IMR-90 (cell line): Measurements from ENCODE around the gene HNRNPA1L2. TPM values are rescaled to one million over a fixed set of nuclear protein-coding genes. Genes with fewer than 3 reads are reported as not detected.

ENCODE experiments used
- ATAC-seq: fragments of 200-7000 bp; cut with Tn5 transposase; 2 replicates; pipeline ENCODE4 v1.9.1; 2020; ENCODE audit warnings: low read depth, mild to moderate bottlenecking, moderate library complexity
- BruUV-seq: library from RNA; stranded (reverse); fragments of 400-500 nt; replicated peaks from 2 replicates; lab custom pipeline; 2021; lab: Mats Ljungman, UMichigan
- CTCF ChIA-PET: fragments of 300-600 bp; formaldehyde crosslinking; extraction: SDS; loops from one replicate; lab custom pipeline; 2021; ENCODE audit warnings: antibody characterized with exemption; lab: Yijun Ruan, JAX
- POLR2A ChIA-PET: fragments of 300-600 bp; sonication (Branson Sonifier 250); formaldehyde crosslinking; loops from one replicate; lab custom pipeline; 2022; ENCODE audit warnings: antibody characterized with exemption; ENCODE audit not compliant: unreplicated experiment; lab: Charles Lee
- DNase-seq: peaks from one replicate; pipeline ENCODE4 v3.0.0; 2013
- H2AFZ ChIP-seq: replicated peaks from 2 replicates; pipeline ENCODE3; 2013; ENCODE audit warnings: low read length, mild to moderate bottlenecking; ENCODE audit not compliant: poor library complexity
- H2AK5ac ChIP-seq: 2 replicates; pipeline ENCODE4 v1.6.1; 2013; ENCODE audit warnings: low read depth, low read length, inconsistent platforms
- H2AK9ac ChIP-seq: replicated peaks from 2 replicates; pipeline ENCODE3; 2013; ENCODE audit warnings: mild to moderate bottlenecking, low read depth, low read length, moderate library complexity; ENCODE audit not compliant: poor library complexity
- H2BK120ac ChIP-seq: 2 replicates; pipeline ENCODE4 v1.6.1; 2013; ENCODE audit warnings: low read depth, low read length, inconsistent platforms
- H2BK15ac ChIP-seq: 3 replicates; pipeline ENCODE4 v1.6.1; 2013; ENCODE audit warnings: low read depth, low read length, inconsistent platforms
- H2BK20ac ChIP-seq: 2 replicates; pipeline ENCODE4 v1.6.1; 2013; ENCODE audit warnings: low read depth, mild to moderate bottlenecking, inconsistent platforms, low read length, moderate library complexity
- H2BK5ac ChIP-seq: 2 replicates; pipeline ENCODE4 v1.6.1; 2013; ENCODE audit warnings: mild to moderate bottlenecking, low read depth, low read length, inconsistent platforms; ENCODE audit not compliant: poor library complexity, severe bottlenecking
- H3K14ac ChIP-seq: replicated peaks from 2 replicates; pipeline ENCODE4 v1.6.1; 2013; ENCODE audit warnings: low read depth, low read length, inconsistent platforms
- H3K18ac ChIP-seq: 2 replicates; pipeline ENCODE4 v1.6.1; 2013; ENCODE audit warnings: low read depth, low read length, control low read depth
- H3K23ac ChIP-seq: 2 replicates; pipeline ENCODE4 v1.6.1; 2013; ENCODE audit warnings: low read depth, low read length, inconsistent platforms
- H3K27ac ChIP-seq: 2 replicates; pipeline ENCODE4 v1.5.1; 2013; ENCODE audit warnings: mild to moderate bottlenecking, control low read depth, low read length; ENCODE audit not compliant: insufficient read depth
- H3K27me3 ChIP-seq: 2 replicates; pipeline ENCODE4 v1.6.1; 2013; ENCODE audit warnings: low read length; ENCODE audit not compliant: control insufficient read depth, insufficient read depth
- H3K36me3 ChIP-seq: 2 replicates; pipeline ENCODE4 v1.6.1; 2013; ENCODE audit warnings: low read length, mixed read lengths; ENCODE audit not compliant: control insufficient read depth, insufficient read depth
- H3K4ac ChIP-seq: 2 replicates; pipeline ENCODE4 v1.6.1; 2013; ENCODE audit warnings: low read depth, low read length, inconsistent platforms
- H3K4me1 ChIP-seq: 2 replicates; pipeline ENCODE4 v1.6.1; 2013; ENCODE audit warnings: low read length, mixed read lengths; ENCODE audit not compliant: control insufficient read depth, insufficient read depth
- H3K4me2 ChIP-seq: 2 replicates; pipeline ENCODE4 v1.6.1; 2013; ENCODE audit warnings: low read depth, mild to moderate bottlenecking, control low read depth, low read length, moderate library complexity
- H3K4me3 ChIP-seq: 2 replicates; pipeline ENCODE4 v1.5.1; 2013; ENCODE audit warnings: low read depth, mild to moderate bottlenecking, control low read depth, low read length, moderate library complexity; ENCODE audit not compliant: insufficient read depth
- H3K56ac ChIP-seq: 2 replicates; pipeline ENCODE4 v1.6.1; 2013; ENCODE audit warnings: low read length, inconsistent platforms; ENCODE audit not compliant: insufficient read depth; ENCODE audit errors: extremely low read depth
- H3K79me1 ChIP-seq, 2 experiments: 2 replicates each; pipeline ENCODE4 v1.6.1; 2013; ENCODE audit warnings: low read length in 2 of 2, inconsistent platforms in 1 of 2, low read depth in 1 of 2
- H3K9ac ChIP-seq: 2 replicates; pipeline ENCODE4 v1.6.1; 2013; ENCODE audit warnings: low read depth, low read length, control low read depth
- H3K9me1 ChIP-seq: 2 replicates; pipeline ENCODE4 v1.6.1; 2013; ENCODE audit warnings: low read length, inconsistent platforms; ENCODE audit not compliant: insufficient read depth
- H3K9me3 ChIP-seq: 2 replicates; pipeline ENCODE4 v1.6.1; 2013; ENCODE audit warnings: low read length; ENCODE audit not compliant: control insufficient read depth, insufficient read depth
- H4K20me1 ChIP-seq: 2 replicates; pipeline ENCODE4 v1.6.1; 2013; ENCODE audit warnings: low read length, inconsistent platforms; ENCODE audit not compliant: insufficient read depth
- H4K5ac ChIP-seq: 2 replicates; pipeline ENCODE4 v1.6.1; 2013; ENCODE audit warnings: mild to moderate bottlenecking, low read depth, low read length, control low read depth
- H4K8ac ChIP-seq, 2 experiments: 2 replicates each; pipeline ENCODE4 v1.6.1; 2013; ENCODE audit warnings: low read depth in 2 of 2, low read length in 2 of 2, control low read depth in 1 of 2, inconsistent platforms in 1 of 2
- H4K91ac ChIP-seq: 2 replicates; pipeline ENCODE4 v1.6.1; 2013; ENCODE audit warnings: low read depth, low read length, inconsistent platforms; ENCODE audit not compliant: insufficient read depth
- BHLHE40 ChIP-seq: fragments of 150-350 bp; IDR thresholded peaks from 2 replicates; pipeline ENCODE4 v1.6.1; 2016; ENCODE audit warnings: mild to moderate bottlenecking, low read depth, low read length
- CEBPB ChIP-seq: IDR thresholded peaks from 2 replicates; pipeline ENCODE4 v1.6.1; 2012; ENCODE audit warnings: low read depth, low read length, improper control_type of control experiment
- CHD1 ChIP-seq: IDR thresholded peaks from 2 replicates; pipeline ENCODE4 v1.6.1; 2012; ENCODE audit warnings: low read depth, low read length, improper control_type of control experiment
- CTCF ChIP-seq: conservative IDR thresholded peaks from 2 replicates; pipeline ENCODE4 v1.5.1; 2012; ENCODE audit warnings: mild to moderate bottlenecking, low read depth, low read length, improper control_type of control experiment
- MAFK ChIP-seq: IDR thresholded peaks from 2 replicates; pipeline ENCODE4 v1.6.1; 2012; ENCODE audit warnings: low read depth, low read length, improper control_type of control experiment
- MAZ ChIP-seq: IDR thresholded peaks from 2 replicates; pipeline ENCODE4 v1.6.1; 2012; ENCODE audit warnings: low read depth, mild to moderate bottlenecking, low read length, improper control_type of control experiment, moderate library complexity, borderline replicate concordance
- MXI1 ChIP-seq: IDR thresholded peaks from 2 replicates; pipeline ENCODE4 v1.6.1; 2012; ENCODE audit warnings: low read depth, mild to moderate bottlenecking, low read length, moderate library complexity, borderline replicate concordance
- NFE2L2 ChIP-seq: fragments of 150-350 bp; IDR thresholded peaks from 2 replicates; pipeline ENCODE4 v1.6.1; 2016; ENCODE audit warnings: low read depth, mild to moderate bottlenecking, low read length
- RAD21 ChIP-seq: IDR thresholded peaks from 2 replicates; pipeline ENCODE4 v1.6.1; 2012; ENCODE audit warnings: low read length, improper control_type of control experiment
- RCOR1 ChIP-seq: IDR thresholded peaks from 2 replicates; pipeline ENCODE4 v1.6.1; 2012; ENCODE audit warnings: mild to moderate bottlenecking, low read length, improper control_type of control experiment; ENCODE audit not compliant: insufficient replicate concordance
- RFX5 ChIP-seq: IDR thresholded peaks from 2 replicates; pipeline ENCODE4 v1.8.0; 2012; ENCODE audit warnings: low read depth, mild to moderate bottlenecking, low read length, moderate library complexity
- SMC3 ChIP-seq: fragments of 150-350 bp; IDR thresholded peaks from 2 replicates; pipeline ENCODE4 v1.6.1; 2016; ENCODE audit warnings: low read depth, mild to moderate bottlenecking, antibody characterized with exemption, low read length, moderate library complexity
- dilution Hi-C: fragments of 300-500 bp; cut with HindIII; formaldehyde crosslinking; loops from one replicate; pipeline ENCODE4 v1.14.3; 2018; ENCODE audit warnings: low sequenced_read_pairs; ENCODE audit not compliant: unreplicated experiment
- in situ Hi-C: fragments of 300-500 bp; cut with MboI; formaldehyde crosslinking; loops from 3 replicates; pipeline ENCODE4 v1.14.3; 2019; ENCODE audit warnings: low sequenced_read_pairs, inconsistent platforms, mixed read lengths
- intact Hi-C: fragments of 100-400 bp; cut with micrococcal nuclease; formaldehyde crosslinking; loops from 2 replicates; pipeline ENCODE4 v1.10.0; 2022
- polyA plus RNA-seq, 3 experiments: library from polyadenylated mRNA; depleted of rRNA; stranded (reverse); fragments of >200 nt; gene quantifications; 2 replicates each; pipeline ENCODE4 v1.2.3, GENCODE V29; 2012; ENCODE audit warnings: low replicate concordance in 1 of 3
- total RNA-seq: library from RNA; depleted of rRNA; stranded (reverse); fragments of >200 nt; gene quantifications from 2 replicates; pipeline ENCODE4 v1.2.3, GENCODE V29; 2012

Gene HNRNPA1L2
- total and polyA plus RNA-seq, 2 of the 4 experiments (the other 2 are of a cell fraction): 3.4 to 9.3 TPM

- in situ Hi-C loops: loop anchor here (25.0 kb wide), 1 partner anchor 460 kb away; no protein-coding TSS in a partner anchor
- BruUV-seq: no TSS peak
- no peak for ATAC-seq
These were observed 4.7 kb downstream of the HNRNPA1L2 start for GRCh38 chr13:52646967-52647366.

More at GRCh38 chr13:52646967-52647366, 4.7 kb downstream of the HNRNPA1L2 start:
- H3K4me1 ChIP-seq: peaks cover 2% of the 10 kb centered on the region; the same call in 1 of the 2 replicates
- H3K56ac ChIP-seq: no peak overlapping the region
- H3K4ac ChIP-seq: no peak overlapping the region
- intact Hi-C loops (no loop called here), dilution Hi-C loops (no loop called here)
- H3K4me3 ChIP-seq: no peak overlapping the region
- H4K20me1 ChIP-seq: no peaks in the 10 kb centered on the region
- peaks cover 9 to 20% of the 10 kb centered on the region in 2 experiments for H3K79me1 ChIP-seq
- H3K27me3 ChIP-seq: no peaks in the 10 kb centered on the region
- H2BK120ac ChIP-seq: no peak overlapping the region
- no peak overlapping the region for H2AFZ ChIP-seq
- H4K8ac ChIP-seq: no peak overlapping the region
- DNase-seq: no peak
- no peak overlapping the region for H2BK5ac ChIP-seq
- ChIA-PET CTCF (no interaction called here), POLR2A (no interaction called here)
- no peak overlapping the region for H3K23ac ChIP-seq
- peaks cover 10% of the 10 kb centered on the region for H3K36me3 ChIP-seq
- no peak overlapping the region for H2AK5ac ChIP-seq
- no peak overlapping the region for H3K18ac ChIP-seq
- no peak overlapping the region for H2BK20ac ChIP-seq
- no peaks in the 10 kb centered on the region for H3K9me1 ChIP-seq
- no peak overlapping the region for H3K14ac ChIP-seq
- no peak overlapping the region for H4K91ac ChIP-seq
- no peak for TF ChIP-seq CTCF
- no peak for TF ChIP-seq MAFK
- TF ChIP-seq CHD1: no peak
- TF ChIP-seq RCOR1: no peak
- no peak for TF ChIP-seq RAD21
- no peak for TF ChIP-seq CEBPB
- no peak for TF ChIP-seq MXI1
- TF ChIP-seq MAZ: no peak
- TF ChIP-seq BHLHE40: no peak
- TF ChIP-seq SMC3: no peak
- TF ChIP-seq RFX5: no peak
- TF ChIP-seq NFE2L2: no peak
- no peaks in the 10 kb centered on the region for H3K9me3 ChIP-seq
- no peak overlapping the region for H3K4me2 ChIP-seq
- H4K5ac ChIP-seq: no peak overlapping the region
- no peak overlapping the region for H3K9ac ChIP-seq
- H2AK9ac ChIP-seq: no peak overlapping the region
- no peak overlapping the region for H2BK15ac ChIP-seq
- no peak overlapping the region for H3K27ac ChIP-seq
